Fibroblast of the aortic adventitia (primary cell): ENCODE measurements around the gene SPRR2E. TPM values are rescaled to one million over a fixed set of nuclear protein-coding genes. Genes with fewer than 3 reads are reported as not detected.
"Not testable (repeated sequence)": the region's sequence is repeated elsewhere in the genome, so short reads cannot be mapped to it uniquely, and the experiment has no call there.

Experiments
- DNase-seq: peaks from one replicate; pipeline ENCODE4 v3.0.0-alpha.2; 2010; ENCODE audit warnings: low read depth
- H3K4me3 ChIP-seq: 2 replicates; pipeline ENCODE4 v1.5.1; 2011; ENCODE audit warnings: low read depth, mild to moderate bottlenecking, control low read depth, low read length, moderate library complexity
- CTCF ChIP-seq: IDR thresholded peaks from 2 replicates; pipeline ENCODE4 v1.5.1; 2011; ENCODE audit warnings: mild to moderate bottlenecking, low read length, control low read depth, inconsistent platforms; ENCODE audit not compliant: insufficient read depth
- total RNA-seq: library from RNA; depleted of rRNA; stranded (reverse); fragments of >200 nt; gene quantifications from 2 replicates; pipeline ENCODE4 v1.2.3, GENCODE V29; 2012; ENCODE audit warnings: low replicate concordance

The SPRR2E gene
- total RNA-seq, 1 donor, result not detected

DNA sequence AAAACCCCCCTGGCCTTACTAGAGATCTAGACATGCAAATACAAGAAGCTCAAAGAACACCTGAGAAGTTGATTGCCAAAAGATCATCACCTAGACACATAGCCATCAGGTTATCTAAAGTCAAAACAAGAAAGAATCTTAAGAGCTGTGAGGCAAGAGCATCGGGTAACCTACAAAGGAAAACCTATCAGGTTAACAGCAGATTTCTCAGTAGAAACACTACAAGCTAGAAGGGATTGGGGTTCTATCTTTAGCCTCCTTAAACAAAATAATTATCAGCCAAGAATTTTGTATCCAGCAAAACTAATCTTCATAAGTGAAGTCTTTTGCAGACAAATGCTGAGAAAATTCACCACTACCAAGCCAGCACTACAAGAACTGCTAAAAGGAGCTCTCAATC, 31.2 kb upstream of the SPRR2E start:
- DNase-seq, result no peak
- TF ChIP-seq CTCF, result no peak
- H3K4me3 ChIP-seq, result no peak overlapping the region

DNA sequence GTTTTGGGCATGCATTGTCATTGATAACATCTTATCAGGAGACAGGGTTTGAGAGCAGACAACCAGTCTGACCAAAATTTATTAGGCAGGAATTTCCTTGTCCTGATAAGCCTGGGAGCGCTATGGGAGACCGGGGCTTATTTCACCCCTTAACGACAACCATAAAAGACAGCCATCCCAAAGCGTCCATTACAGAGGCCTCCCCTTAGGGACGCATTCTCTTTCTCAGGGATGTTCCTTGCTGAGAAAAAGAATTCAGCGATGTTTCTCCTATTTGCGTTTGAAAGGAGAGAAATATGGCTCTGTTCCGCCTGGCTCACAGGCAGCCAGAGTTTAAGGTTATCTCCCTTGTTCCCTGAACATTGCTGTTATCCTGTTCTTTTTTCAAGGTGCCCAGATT, 29.5 kb upstream of the SPRR2E start:
- DNase-seq, H3K4me3 ChIP-seq: not testable (repeated sequence)

DNA sequence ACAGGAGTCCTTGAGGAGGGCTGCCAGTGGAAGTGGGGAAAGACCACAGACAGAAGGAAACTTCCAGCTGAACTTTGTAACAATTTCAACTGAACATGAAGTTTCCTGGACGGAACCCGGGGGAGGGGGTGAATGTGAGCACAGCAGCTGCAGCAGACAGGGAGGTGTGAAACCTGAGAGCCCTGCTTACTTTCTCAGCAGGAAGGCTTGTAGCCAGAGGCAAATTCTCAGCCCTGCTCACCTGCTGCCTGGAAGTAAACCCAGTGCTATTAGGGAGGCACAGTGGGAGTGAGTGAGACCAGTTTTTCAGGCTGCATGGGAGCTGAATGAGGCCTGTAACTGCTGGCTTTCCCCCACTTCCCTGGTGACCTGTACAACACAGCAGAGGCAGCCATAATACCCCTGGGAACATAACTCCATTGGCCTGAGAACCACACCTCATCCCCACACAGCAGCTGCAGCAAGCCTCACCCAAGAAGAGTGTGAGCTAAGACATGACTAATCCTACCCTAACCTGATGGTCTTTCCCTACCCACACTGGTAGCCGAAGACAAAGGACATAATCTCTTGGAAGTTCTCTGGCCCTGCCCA, 28.6 kb upstream of the SPRR2E start:
- TF ChIP-seq CTCF, result no peak
- no peak for DNase-seq

DNA sequence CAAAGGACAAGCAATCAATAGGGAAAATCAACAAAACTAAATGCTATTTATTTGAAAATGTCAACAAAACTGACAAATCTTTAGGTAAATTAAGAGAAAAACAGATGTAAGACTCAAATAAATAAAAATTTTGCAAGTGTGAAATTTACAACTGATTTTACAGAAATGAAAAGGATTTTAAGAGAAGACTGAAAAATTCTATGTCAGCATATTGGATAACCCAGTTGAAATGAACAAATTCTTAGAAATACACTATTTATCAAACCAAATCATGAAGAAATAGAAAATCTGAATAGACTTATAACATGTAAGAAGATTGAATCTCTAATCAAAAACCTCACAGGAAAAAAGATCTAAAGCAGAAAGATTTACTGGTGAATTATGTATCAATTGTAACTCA, 26.6 kb upstream of the SPRR2E start:
- H3K4me3 ChIP-seq, result no peak overlapping the region
- TF ChIP-seq CTCF, result no peak
- DNase-seq, result no peak

More for the DNA sequence above, 28.6 kb upstream of the SPRR2E start:
- no peak overlapping the region for H3K4me3 ChIP-seq

DNA sequence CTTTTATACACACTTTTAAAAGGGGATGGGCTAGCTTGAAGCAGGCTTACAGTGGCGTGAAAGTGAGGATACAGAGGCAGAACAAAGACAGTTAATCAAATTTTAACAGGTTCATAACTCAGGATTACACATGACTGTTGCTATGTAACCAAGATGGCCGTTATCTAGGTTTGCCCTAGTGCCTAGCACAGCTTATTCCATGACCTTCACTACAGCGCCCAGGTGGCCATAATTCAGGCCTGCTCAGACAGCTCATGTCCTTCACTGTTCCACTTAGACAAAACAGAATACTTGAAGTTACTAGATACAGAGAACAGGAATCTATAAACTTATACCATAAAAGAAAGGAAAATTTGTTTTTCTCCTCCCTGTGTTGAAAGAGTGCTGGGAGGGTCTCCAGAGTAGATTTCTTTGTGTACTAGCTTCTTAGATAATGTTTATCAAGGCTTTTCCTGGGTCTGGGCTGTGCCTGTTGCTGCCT, 25.2 kb upstream of the SPRR2E start:
- TF ChIP-seq CTCF, result no peak
- no peak overlapping the region for H3K4me3 ChIP-seq
- no peak for DNase-seq

DNA sequence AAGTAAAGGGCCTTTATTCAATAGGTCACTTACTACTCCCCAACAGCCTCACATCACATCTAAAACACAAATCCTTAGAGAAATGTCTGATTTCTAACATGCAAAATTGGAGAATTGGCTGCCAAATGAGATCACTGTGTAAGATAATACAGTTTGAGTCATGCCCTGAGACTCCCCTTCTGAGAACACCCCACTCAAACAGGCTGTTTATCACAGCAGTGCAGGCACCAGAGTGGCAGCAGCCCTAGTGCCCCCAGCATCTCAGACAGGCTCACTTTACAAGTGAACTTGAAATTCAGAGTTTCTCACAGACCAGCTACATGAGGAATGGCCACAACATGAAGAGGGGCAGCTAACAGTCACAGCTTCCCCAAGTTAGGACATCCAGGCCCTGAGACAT, 20.9 kb upstream of the SPRR2E start:
- not testable (repeated sequence) for DNase-seq, H3K4me3 ChIP-seq

DNA sequence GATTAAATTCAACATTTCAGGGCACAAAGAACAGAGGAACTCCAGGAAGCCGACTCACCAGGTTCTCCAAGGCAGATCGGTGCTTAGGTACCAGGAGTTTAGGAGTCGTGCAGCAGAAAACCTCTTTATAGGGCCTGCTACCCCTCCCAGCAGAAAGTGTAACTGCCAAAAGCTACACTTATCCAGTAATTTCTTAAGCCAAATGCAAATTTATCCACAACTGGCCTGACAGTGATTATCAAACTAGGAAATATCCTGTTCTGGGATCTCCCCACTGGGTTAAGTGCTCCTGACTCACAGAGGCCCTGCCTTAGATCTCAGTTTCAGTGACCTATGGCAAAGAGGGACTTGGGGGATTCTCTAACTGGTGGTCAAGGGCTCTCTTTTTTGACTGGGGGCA, 19.1 kb upstream of the SPRR2E start, which contains the start of gene SPRR2F:
SPRR2F (minus strand) TSS at position 101 of the 400 bp plus-strand sequence. CDS start 783 bp downstream, outside the sequence.
- no peak for TF ChIP-seq CTCF
- no peak within 1 kb of the TSS for H3K4me3 ChIP-seq

DNA sequence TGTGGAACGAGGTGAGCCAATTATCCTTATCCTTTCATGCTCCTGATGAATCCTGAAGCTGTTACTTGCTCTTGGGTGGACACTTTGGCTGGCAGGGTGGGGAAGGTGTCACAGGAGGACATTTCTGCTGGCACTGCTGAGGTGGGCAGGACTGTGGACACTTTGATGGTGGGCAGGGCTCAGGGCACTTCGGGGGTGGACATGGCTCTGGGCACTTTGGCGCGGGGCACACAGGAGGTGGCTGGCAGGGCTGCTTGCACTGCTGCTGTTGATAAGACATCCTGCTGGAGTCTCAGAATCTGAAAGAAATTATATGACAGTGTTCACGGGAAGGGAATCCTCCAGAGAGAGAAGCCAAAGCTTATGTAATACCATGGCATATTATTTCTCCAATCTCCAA, 18.1 kb upstream of the SPRR2E start:
- not testable (repeated sequence) for H3K4me3 ChIP-seq, DNase-seq

More for the DNA sequence above, 19.1 kb upstream of the SPRR2E start, which contains the start of gene SPRR2F:
- no peak for DNase-seq
